ENCODE results near the gene ATP12A. TPM values are rescaled to one million over a fixed set of nuclear protein-coding genes. Genes with fewer than 3 reads are reported as not detected.

The ATP12A gene
- total and polyA plus RNA-seq, 9 donors = 0.05 TPM; not detected in 8

- H3K4me1 ChIP-seq (ENCODE audit: insufficient read depth) = peaks cover 4% of the 10 kb centered on the region
- WGBS, 3 donors = 66 to 75% (median 66%) methylated on average over 7 of the region's 7 CpGs
- intact Hi-C loops (cut with DNase I) = no loop called here
- H3K27ac ChIP-seq = no peak overlapping the region
- H3K36me3 ChIP-seq = no peaks in the 10 kb centered on the region
- TF ChIP-seq EP300 (IDR thresholded peaks at IDR 0.05) = no peak
- H3K27me3 ChIP-seq = no peaks in the 10 kb centered on the region
- H3K9me3 ChIP-seq = no peaks in the 10 kb centered on the region
- no peak for DNase-seq
- no peak overlapping the region for H3K4me3 ChIP-seq
These were observed 10.0 kb upstream of the ATP12A start for GRCh38 chr13:24670174-24670573.

- Histone ChIP-seq H3K9me3 (no peaks in the 10 kb centered on the region), H3K36me3 (no peaks in the 10 kb centered on the region), H3K4me1 (ENCODE audit: insufficient read depth) (peaks cover 4% of the 10 kb centered on the region), H3K27me3 (no peaks in the 10 kb centered on the region), H3K4me3 (no peak overlapping the region), H3K27ac (no peak overlapping the region)
- intact Hi-C loops (cut with DNase I) = no loop called here
- no peak for DNase-seq
- WGBS, 3 donors = 4 to 12% (median 6%) methylated on average over 6 of the region's 6 CpGs
- TF ChIP-seq CTCF (IDR thresholded peaks at IDR 0.05) (no peak), POLR2A (IDR thresholded peaks at IDR 0.05) (no peak), EP300 (IDR thresholded peaks at IDR 0.05) (no peak)
These were observed 9.2 kb upstream of the ATP12A start for GRCh38 chr13:24670961-24671381.

GRCh38 chr13:24671386-24672113 lies 8.7 kb upstream of the ATP12A start:
- H3K36me3 ChIP-seq = no peaks in the 10 kb centered on the region
- intact Hi-C loops (cut with DNase I) = no loop called here
- peak in 2 of 5 donors; percentile 20 to 43 for DNase-seq
- no peaks in the 10 kb centered on the region for H3K9me3 ChIP-seq
- H3K27ac ChIP-seq = no peak overlapping the region
- no peaks in the 10 kb centered on the region for H3K27me3 ChIP-seq
- TF ChIP-seq POLR2A (IDR thresholded peaks at IDR 0.05) = no peak
- TF ChIP-seq CTCF (IDR thresholded peaks at IDR 0.05) = peak in 2 of 3 donors; percentile 23 to 25
- no peak for TF ChIP-seq EP300 (IDR thresholded peaks at IDR 0.05)
- peaks cover 4% of the 10 kb centered on the region for H3K4me1 ChIP-seq (ENCODE audit: insufficient read depth)
- no peak overlapping the region for H3K4me3 ChIP-seq
- WGBS, 3 donors = 7 to 21% (median 13%) methylated on average over 14 of the region's 14 CpGs

GRCh38 chr13:24672141-24673132 lies 7.8 kb upstream of the ATP12A start:
- Histone ChIP-seq H3K27ac (no peak overlapping the region), H3K4me3 (no peak overlapping the region), H3K9me3 (no peaks in the 10 kb centered on the region), H3K27me3 (no peaks in the 10 kb centered on the region), H3K36me3 (no peaks in the 10 kb centered on the region), H3K4me1 (ENCODE audit: insufficient read depth) (peaks cover 4% of the 10 kb centered on the region)
- intact Hi-C loops (cut with DNase I) = no loop called here
- TF ChIP-seq POLR2A (IDR thresholded peaks at IDR 0.05) (no peak), CTCF (IDR thresholded peaks at IDR 0.05) (no peak), EP300 (IDR thresholded peaks at IDR 0.05) (no peak)
- DNase-seq = no peak
- WGBS, 3 donors = 74 to 79% (median 79%) methylated on average over 9 of the region's 9 CpGs

Data from ovary (tissue), 9 donors.